B cell (primary cell): ENCODE measurements around the gene ARPC2. TPM values are rescaled to one million over a fixed set of nuclear protein-coding genes. Genes with fewer than 3 reads are reported as not detected.
A peak's percentile ranks its signal among the peaks of the same experiment; 100 is the strongest.

Experiments
- ATAC-seq: fragments of 200-7000 bp; cut with Tn5 transposase; one replicate; pipeline ENCODE4 v1.10.0; 2021; ENCODE audit warnings: low read depth, mild to moderate bottlenecking, moderate number of reproducible peaks, moderate library complexity
- CTCF ChIA-PET: fragments of 350-600 bp; sonication (Branson Sonifier 250); formaldehyde crosslinking; loops from one replicate; lab custom pipeline; 2021; ENCODE audit warnings: antibody characterized with exemption, inconsistent platforms; lab: Charles Lee
- POLR2A ChIA-PET: fragments of 350-600 bp; sonication (Branson Sonifier 250); formaldehyde crosslinking; loops from one replicate; lab custom pipeline; 2021; ENCODE audit warnings: antibody characterized with exemption; lab: Charles Lee
- DNase-seq: peaks from one replicate; pipeline ENCODE4 v3.0.0; 2013
- H2AFZ ChIP-seq: 2 replicates; pipeline ENCODE4 v1.6.1; 2012; ENCODE audit warnings: mild to moderate bottlenecking, low read depth, low read length; ENCODE audit not compliant: insufficient read depth, poor library complexity, severe bottlenecking
- H3K27ac ChIP-seq, 2 donors: 1 replicate in 1 of 2; 2 replicates in 1 of 2; pipeline ENCODE4 v1.5.1; 2012 to 2013; ENCODE audit warnings: low read length in 2 of 2, mild to moderate bottlenecking in 2 of 2, moderate library complexity in 1 of 2
- H3K27me3 ChIP-seq, 4 experiments: fragments of 200-600 bp in 1 of 4; sonication (generic) in 1 of 4; replicated peaks in 1 of 4; 1 replicate in 2 of 4; 2 replicates in 2 of 4; pipeline versions ENCODE4 v1.6.1 to v1.7.0; 2013 to 2016; ENCODE audit warnings: low read length in 3 of 4, mild to moderate bottlenecking in 2 of 4, mixed read lengths in 1 of 4, moderate library complexity in 1 of 4; ENCODE audit not compliant: insufficient read depth in 4 of 4, control insufficient read depth in 3 of 4; ENCODE audit errors: control extremely low read depth in 1 of 4
- H3K36me3 ChIP-seq, 2 experiments: replicated peaks in 1 of 2; 1 replicate in 1 of 2; 2 replicates in 1 of 2; pipeline versions ENCODE4 v1.6.1 to v1.7.1; 2013; ENCODE audit warnings: low read length in 1 of 2; ENCODE audit not compliant: insufficient read depth in 2 of 2, control insufficient read depth in 1 of 2; ENCODE audit errors: control extremely low read depth in 1 of 2, extremely low read depth in 1 of 2
- H3K4me1 ChIP-seq, 2 donors: fragments of 200-600 bp in 1 of 2; sonication (generic) in 1 of 2; 1 replicate in 1 of 2; 2 replicates in 1 of 2; pipeline versions ENCODE4 v1.5.1 to v1.6.1; 2013 to 2017; ENCODE audit warnings: low read length in 2 of 2; ENCODE audit not compliant: control insufficient read depth in 2 of 2, insufficient read depth in 2 of 2
- H3K4me2 ChIP-seq: replicated peaks from 2 replicates; pipeline ENCODE3; 2012; ENCODE audit warnings: mild to moderate bottlenecking, low read depth, low read length; ENCODE audit not compliant: poor library complexity, severe bottlenecking
- H3K4me3 ChIP-seq, 5 experiments: fragments of 200-600 bp in 1 of 5; sonication (generic) in 1 of 5; 1 replicate in 3 of 5; 2 replicates in 2 of 5; pipeline versions ENCODE4 v1.5.1 to v1.7.0; 2011 to 2016; ENCODE audit warnings: low read length in 4 of 5, mild to moderate bottlenecking in 4 of 5, low read depth in 2 of 5, control low read depth in 1 of 5, moderate library complexity in 1 of 5; ENCODE audit not compliant: insufficient read depth in 1 of 5; ENCODE audit errors: control extremely low read depth in 1 of 5, extremely low read depth in 1 of 5
- H3K79me2 ChIP-seq: fragments of 200-600 bp; sonication (generic); one replicate; pipeline ENCODE4 v1.6.0; 2016; ENCODE audit warnings: low read length; ENCODE audit not compliant: control insufficient read depth, insufficient read depth
- H3K9ac ChIP-seq: fragments of 200-600 bp; sonication (generic); 2 replicates; pipeline ENCODE4 v1.6.1; 2017; ENCODE audit warnings: mild to moderate bottlenecking, low read length, moderate library complexity
- H3K9me3 ChIP-seq, 3 donors: one replicate each; pipeline versions ENCODE4 v1.6.1 to v1.7.1; 2013; ENCODE audit warnings: low read length in 2 of 3; ENCODE audit not compliant: control insufficient read depth in 2 of 3, insufficient read depth in 1 of 3; ENCODE audit errors: control extremely low read depth in 1 of 3
- H4K20me1 ChIP-seq: 2 replicates; pipeline ENCODE4 v1.6.0; 2012; ENCODE audit warnings: mild to moderate bottlenecking, low read length; ENCODE audit not compliant: insufficient read depth, control insufficient read depth, poor library complexity, severe bottlenecking
- H3K27ac Mint-ChIP-seq: one replicate; pipeline ENCODE4 v1.8.0; 2021; ENCODE audit warnings: mixed read lengths
- H3K27me3 Mint-ChIP-seq: one replicate; pipeline ENCODE4 v1.8.0; 2021; ENCODE audit warnings: mixed read lengths
- H3K4me1 Mint-ChIP-seq: one replicate; pipeline ENCODE4 v1.8.0; 2021; ENCODE audit warnings: mixed read lengths
- H3K4me3 Mint-ChIP-seq: one replicate; pipeline ENCODE4 v1.8.0; 2021; ENCODE audit warnings: mixed read lengths
- H3K9me3 Mint-ChIP-seq: one replicate; pipeline ENCODE4 v1.8.0; 2022; ENCODE audit warnings: mixed read lengths; ENCODE audit not compliant: insufficient read depth
- CTCF ChIP-seq: fragments of 200-600 bp; IDR thresholded peaks from one replicate; pipeline ENCODE4 v1.8.0; 2022; ENCODE audit warnings: antibody characterized with exemption, mild to moderate bottlenecking
- EZH2 ChIP-seq: IDR thresholded peaks from 2 replicates; pipeline ENCODE4 v1.6.1; 2012; ENCODE audit warnings: borderline replicate concordance, low read depth, mild to moderate bottlenecking, moderate library complexity, low read length; ENCODE audit not compliant: insufficient read depth, poor library complexity, severe bottlenecking
- WGBS: methylation state at CpG from one replicate; pipeline ENCODE4 v1.1.5; 2013; ENCODE audit warnings: missing lambda C conversion rate; ENCODE audit not compliant: insufficient coverage; 5-methylcytosine and 5-hydroxymethylcytosine counted together
- intact Hi-C: fragments of 100-400 bp; cut with micrococcal nuclease; formaldehyde crosslinking; loops from one replicate; pipeline ENCODE4 v1.10.0; 2022
- polyA plus RNA-seq: library from polyadenylated mRNA; depleted of rRNA; stranded (reverse); fragments of >200 nt; gene quantifications from 2 replicates; pipeline ENCODE4 v1.2.3, GENCODE V29; 2012
- total RNA-seq, 2 donors: library from RNA; stranded (reverse); fragments of 120-200 nt in 1 of 2; gene quantifications; 1 replicate in 1 of 2; 2 replicates in 1 of 2; pipeline versions ENCODE4 v1.2.3 to v1.2.4, GENCODE V29; 2013 to 2022

ARPC2 gene
- total and polyA plus RNA-seq, 2 donors (not counting 1 experiment from before 2014, with no cell fraction given) = 314 to 343 TPM

- Mint-ChIP-seq H3K4me1 (peaks cover 69% of the 10 kb centered on the region), H3K9me3 (no peaks in the 10 kb centered on the region), H3K27ac (peak overlapping the region; percentile 93), H3K27me3 (no peaks in the 10 kb centered on the region), H3K4me3 (peak overlapping the region; percentile 89)
- Histone ChIP-seq H3K4me3 (peak overlapping the region; percentile 50 to 95 (median 87)), H3K4me2 (peak overlapping the region; percentile 93), H3K4me1 (peaks cover 64 to 79% of the 10 kb centered on the region in 2 donors), H3K9ac (peak overlapping the region; percentile 97), H4K20me1 (no peaks in the 10 kb centered on the region), H3K9me3 (no peaks in the 10 kb centered on the region), H3K79me2 (peaks cover 77% of the 10 kb centered on the region), H3K27me3 (no peaks in the 10 kb centered on the region), H3K27ac (peak overlapping the region; percentile 92 to 98), H3K36me3 (no peaks in the 10 kb centered on the region), H2AFZ (peak overlapping the region; percentile 72)
- ATAC-seq (no peak), DNase-seq (peak; percentile 60)
- intact Hi-C loops = loop anchor here (1.0 to 5.0 kb wide), 8 partner anchors 10 to 591 kb away; partner anchors contain the start of genes CATIP, CNOT9, USP37 and WNT10A
- TF ChIP-seq CTCF (no peak), EZH2 (no peak)
- ChIA-PET CTCF (interaction anchor here (0.8 to 15.5 kb wide), 14 partner anchors 8 to 124 kb away, joined by 3 to 331 read pairs (median 6); partner anchors contain the start of genes AAMP, CATIP and PNKD), POLR2A (interaction anchor here (0.6 to 3.4 kb wide), 7 partner anchors 16 to 105 kb away, joined by 3 to 32 read pairs (median 6); partner anchors contain the start of genes AAMP, CATIP and PNKD)
- 14% methylated on average over 10 of the region's 12 CpGs for WGBS
Measured at GRCh38 chr2:218291318-218292047, 74.5 kb downstream of the ARPC2 start.
